Naive thymus-derived CD8-positive, alpha-beta T cell (primary cell): ENCODE measurements around the gene HNRNPLL. TPM values are rescaled to one million over a fixed set of nuclear protein-coding genes. Genes with fewer than 3 reads are reported as not detected.
"Not testable (repeated sequence)": the region's sequence is repeated elsewhere in the genome, so short reads cannot be mapped to it uniquely, and the experiment has no call there.

Source experiments
- ATAC-seq, 2 donors: fragments of 150-1000 bp; cut with Tn5 transposase in 1 of 2; sonication (Bioruptor Pico), chemical (Tn5 transposase) in 1 of 2; 1 replicate in 1 of 2; 2 replicates in 1 of 2; pipeline ENCODE4 v1.10.0; 2021; ENCODE audit warnings: mild to moderate bottlenecking in 2 of 2, moderate library complexity in 2 of 2
- POLR2A ChIA-PET: fragments of 350-600 bp; sonication (Branson Sonifier 250); formaldehyde crosslinking; loops from one replicate; lab custom pipeline; 2021; ENCODE audit warnings: antibody characterized with exemption; lab: Charles Lee
- DNase-seq, 10 donors: peaks; one replicate each; pipeline versions ENCODE4 v3.0.0 to v3.0.0-alpha.2; 2020 to 2022
- H3K27ac Mint-ChIP-seq, 10 donors: one replicate each; pipeline ENCODE4 v1.8.0; 2020 to 2022; ENCODE audit warnings: mild to moderate bottlenecking in 10 of 10, mixed read lengths in 10 of 10, moderate library complexity in 4 of 10, inconsistent platforms in 1 of 10
- H3K27me3 Mint-ChIP-seq, 5 donors: one replicate each; pipeline ENCODE4 v1.8.0; 2021 to 2022; ENCODE audit warnings: mixed read lengths in 5 of 5
- H3K36me3 Mint-ChIP-seq, 3 donors: one replicate each; pipeline ENCODE4 v1.8.0; 2020 to 2022; ENCODE audit warnings: mixed read lengths in 3 of 3, mild to moderate bottlenecking in 2 of 3, inconsistent platforms in 1 of 3
- H3K4me1 Mint-ChIP-seq, 4 donors: one replicate each; pipeline ENCODE4 v1.8.0; 2021 to 2022; ENCODE audit warnings: mixed read lengths in 4 of 4
- H3K4me3 Mint-ChIP-seq, 10 donors: one replicate each; pipeline ENCODE4 v1.8.0; 2020 to 2022; ENCODE audit warnings: mild to moderate bottlenecking in 10 of 10, mixed read lengths in 10 of 10, moderate library complexity in 6 of 10, inconsistent platforms in 1 of 10
- H3K9me3 Mint-ChIP-seq, 9 donors: one replicate each; pipeline ENCODE4 v1.8.0; 2020 to 2022; ENCODE audit warnings: mixed read lengths in 9 of 9, mild to moderate bottlenecking in 3 of 9, inconsistent platforms in 1 of 9, moderate library complexity in 1 of 9
- polyA plus RNA-seq, 3 donors: library from polyadenylated mRNA; unstranded; fragments of 300-500 nt; fragmentation: Illumina TruSeq; gene quantifications; one replicate each; pipeline ENCODE4 v1.2.3, GENCODE V29; 2021
- total RNA-seq, 8 experiments: library from RNA in 2 of 8; stranded (reverse) in 2 of 8; gene quantifications; one replicate each; pipeline ENCODE4 v1.2.3 and lab custom pipeline; 2021 to 2026

Gene HNRNPLL
- total RNA-seq: 10 to 100 TPM; 16.3 to 20.2 TPM
- 10 to 100 TPM in 2 of 3 donors, 1 to 10 TPM in 1; 8.0 to 13.1 (median 11.5) TPM for polyA plus RNA-seq
- 5.9 to 48.7 (median 19.4) reads per million in 6 experiments for total RNA-seq (lab: John Stamatoyannopoulos, UW)

DNA sequence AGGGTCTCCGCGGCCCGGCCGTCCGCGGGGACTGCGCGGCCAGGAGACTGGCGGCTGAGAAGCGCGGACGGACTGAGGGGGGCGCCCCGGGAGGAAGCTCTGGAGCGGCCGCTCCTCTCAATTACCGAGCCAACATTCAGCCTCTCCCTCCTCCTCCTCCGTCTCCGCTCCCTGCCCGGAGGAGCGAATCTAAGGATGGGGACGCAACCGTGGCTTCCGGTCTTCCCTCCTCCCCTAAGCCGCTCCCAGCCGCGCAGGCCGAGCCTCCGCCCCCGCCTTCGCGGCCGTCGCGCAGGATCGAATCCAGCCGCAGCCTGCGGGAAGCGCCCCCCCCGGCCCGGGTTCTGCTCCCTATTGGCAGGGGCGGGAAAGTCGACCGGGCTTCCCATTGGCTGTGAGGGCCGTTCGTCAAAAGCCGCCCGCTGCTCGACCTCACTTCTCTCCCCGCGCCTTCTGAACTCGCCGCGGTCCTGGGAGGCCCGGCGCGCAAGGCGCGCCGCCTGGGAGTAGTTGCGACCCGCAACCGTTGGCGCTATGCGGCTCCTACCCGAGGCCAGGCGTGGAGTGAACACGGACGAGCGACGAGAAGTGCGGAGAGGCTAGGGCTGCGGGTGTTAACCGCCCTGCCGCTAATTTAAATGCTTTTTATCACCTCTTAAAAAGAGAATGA, at the start of gene HNRNPLL:
TSS of gene HNRNPLL (minus strand) at position 197 of the 670 bp plus-strand sequence. CDS start 302 bp downstream, outside the sequence.
- no peaks in the 10 kb centered on the region for H3K36me3 Mint-ChIP-seq
- DNase-seq: peak; percentile 85 to 95 (median 89)
- H3K4me1 Mint-ChIP-seq: peaks cover 15 to 47% (median 41%) of the 10 kb centered on the region in 4 donors
- peak; percentile 85 to 87 for ATAC-seq
- no peaks in the 10 kb centered on the region for H3K27me3 Mint-ChIP-seq
- H3K4me3 Mint-ChIP-seq: peak within 1 kb of the TSS; percentile 84 to 98 (median 96)
- POLR2A ChIA-PET: interaction anchor here (1.0 to 4.4 kb wide), 12 partner anchors 8 to 151 kb away, joined by 3 to 49 read pairs (median 4); partner anchors contain the start of genes GALM and SRSF7
- no peaks in the 10 kb centered on the region for H3K9me3 Mint-ChIP-seq
- H3K27ac Mint-ChIP-seq: peak within 1 kb of the TSS; percentile 66 to 94 (median 91)

DNA sequence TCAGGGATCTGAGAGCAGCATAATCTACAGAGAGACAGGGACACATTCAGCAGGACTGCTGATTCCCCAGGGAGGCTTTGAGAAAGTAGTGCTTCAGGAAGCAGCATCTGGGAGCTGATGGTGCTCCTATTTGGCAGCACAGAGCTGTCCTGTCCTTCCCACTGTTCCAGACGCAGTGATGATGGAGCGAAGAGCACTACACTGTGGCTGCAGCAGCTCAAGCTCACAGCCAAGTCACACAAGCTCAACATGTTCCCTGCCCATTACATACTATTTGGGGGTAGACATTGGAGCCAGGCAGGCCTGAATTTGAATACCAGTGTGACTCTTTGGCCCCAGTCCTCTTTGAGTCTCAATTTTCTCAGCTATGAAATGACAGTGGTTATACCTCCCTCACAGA, 48.0 kb upstream of the HNRNPLL start:
- Mint-ChIP-seq H3K36me3 (no peaks in the 10 kb centered on the region), H3K9me3 (no peaks in the 10 kb centered on the region), H3K27me3 (no peaks in the 10 kb centered on the region), H3K4me1 (peaks cover 10 to 35% (median 22%) of the 10 kb centered on the region in 4 donors), H3K27ac (no peak overlapping the region), H3K4me3 (no peak overlapping the region)
- ATAC-seq (no peak), DNase-seq (no peak)
- POLR2A ChIA-PET: no interaction called here

DNA sequence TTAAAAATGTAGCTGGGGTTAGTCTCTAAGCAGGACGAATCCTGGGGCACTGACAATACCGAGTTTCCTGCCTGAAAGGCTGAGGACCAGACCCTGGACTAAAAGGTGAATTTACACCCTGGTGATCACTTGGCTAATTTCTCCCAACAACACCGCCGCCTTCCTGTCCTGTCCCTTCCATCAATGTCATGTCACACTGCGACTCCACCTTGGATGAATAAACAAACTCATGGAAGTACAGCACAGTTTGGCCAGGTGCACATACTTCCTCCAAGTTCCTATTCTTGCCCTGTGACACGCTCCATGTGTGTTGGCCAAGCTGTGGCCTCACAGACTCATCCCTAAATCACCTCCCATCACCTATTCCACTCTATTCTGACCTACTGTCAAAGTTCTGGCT, 47.3 kb upstream of the HNRNPLL start:
- ATAC-seq: no peak
- H3K27ac Mint-ChIP-seq: peak overlapping the region in 1 of 10 donors; percentile 6
- no peaks in the 10 kb centered on the region for H3K36me3 Mint-ChIP-seq
- no peak for DNase-seq
- H3K27me3 Mint-ChIP-seq: no peaks in the 10 kb centered on the region
- POLR2A ChIA-PET: no interaction called here
- H3K4me3 Mint-ChIP-seq: no peak overlapping the region
- no peaks in the 10 kb centered on the region for H3K9me3 Mint-ChIP-seq
- H3K4me1 Mint-ChIP-seq: peaks cover 10 to 35% (median 22%) of the 10 kb centered on the region in 4 donors

DNA sequence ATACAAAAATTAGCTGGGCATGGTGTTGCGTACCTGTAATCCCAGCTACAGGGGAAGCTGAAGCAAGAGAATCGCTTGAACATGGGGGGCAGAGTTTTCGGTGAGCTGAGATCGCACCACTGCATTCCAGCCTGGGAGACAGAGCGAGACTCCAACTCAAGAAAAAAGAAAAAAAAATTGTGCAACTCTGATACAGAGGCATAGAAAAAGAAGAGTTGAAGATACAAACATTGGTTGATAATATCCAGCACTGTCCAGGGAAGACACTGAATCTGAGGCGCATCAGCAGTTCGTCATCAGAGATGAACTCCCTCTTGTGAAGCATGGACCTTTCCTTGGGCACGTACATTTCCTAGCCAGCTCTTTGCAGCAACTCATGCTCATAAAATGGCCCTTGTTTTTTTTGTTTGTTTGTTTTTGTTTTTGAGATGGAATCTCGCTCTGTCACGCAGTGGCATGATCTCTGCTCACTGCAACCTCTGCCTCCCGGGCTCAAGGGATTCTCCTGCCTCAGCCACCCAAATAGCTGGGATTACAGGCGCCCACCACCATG, 46.5 kb upstream of the HNRNPLL start:
- no peaks in the 10 kb centered on the region for H3K9me3 Mint-ChIP-seq
- DNase-seq: no peak
- POLR2A ChIA-PET: interaction anchor here (1.0 kb wide), 1 partner anchor 15 kb away, joined by 3 read pairs; no protein-coding TSS in a partner anchor
- H3K27me3 Mint-ChIP-seq: no peaks in the 10 kb centered on the region
- H3K36me3 Mint-ChIP-seq: no peaks in the 10 kb centered on the region
- peaks cover 10 to 29% (median 23%) of the 10 kb centered on the region in 4 donors for H3K4me1 Mint-ChIP-seq
- H3K27ac Mint-ChIP-seq: peak overlapping the region in 1 of 10 donors; percentile 58
- no peak for ATAC-seq
- no peak overlapping the region for H3K4me3 Mint-ChIP-seq

DNA sequence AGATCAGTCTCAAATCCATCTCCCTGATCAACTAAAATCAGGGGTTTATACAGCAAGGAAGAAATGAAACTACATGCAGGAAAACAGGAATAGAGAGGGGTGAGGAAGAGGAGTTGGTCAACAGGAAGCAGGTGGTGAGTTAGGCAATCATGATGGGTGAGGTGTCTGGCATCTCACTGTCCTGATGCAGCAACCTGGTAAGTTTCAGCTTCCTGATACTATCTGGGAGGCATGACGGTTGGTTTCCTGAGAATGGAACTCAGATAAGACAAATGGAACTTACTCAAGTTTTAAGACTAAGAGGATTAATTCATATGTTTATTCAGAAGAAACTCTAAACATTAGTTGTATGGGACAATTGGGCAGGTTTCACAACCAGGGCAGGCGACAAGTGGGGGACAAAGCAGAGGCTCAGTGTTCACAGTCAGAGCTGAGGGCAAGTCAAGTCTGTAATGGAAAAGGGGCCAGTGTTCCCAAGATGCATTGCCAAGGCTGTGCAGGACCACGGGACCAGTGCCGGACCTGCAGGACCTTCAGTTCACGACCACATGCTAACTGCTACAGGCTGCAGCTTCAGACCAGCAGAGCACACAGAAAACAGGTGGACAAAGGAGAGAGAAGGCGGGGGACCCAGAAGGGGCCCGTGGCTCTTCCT, 45.5 kb upstream of the HNRNPLL start:
- POLR2A ChIA-PET: interaction anchor here (1.0 kb wide), 1 partner anchor 16 kb away, joined by 3 read pairs; no protein-coding TSS in a partner anchor
- peaks cover 11 to 25% (median 21%) of the 10 kb centered on the region in 4 donors for H3K4me1 Mint-ChIP-seq
- H3K27me3 Mint-ChIP-seq: no peaks in the 10 kb centered on the region
- H3K27ac Mint-ChIP-seq: peak overlapping the region in 1 of 10 donors; percentile 63
- no peaks in the 10 kb centered on the region for H3K36me3 Mint-ChIP-seq
- DNase-seq: no peak
- H3K4me3 Mint-ChIP-seq: peak overlapping the region in 1 of 10 donors; percentile 36
- H3K9me3 Mint-ChIP-seq: no peaks in the 10 kb centered on the region
- no peak for ATAC-seq

DNA sequence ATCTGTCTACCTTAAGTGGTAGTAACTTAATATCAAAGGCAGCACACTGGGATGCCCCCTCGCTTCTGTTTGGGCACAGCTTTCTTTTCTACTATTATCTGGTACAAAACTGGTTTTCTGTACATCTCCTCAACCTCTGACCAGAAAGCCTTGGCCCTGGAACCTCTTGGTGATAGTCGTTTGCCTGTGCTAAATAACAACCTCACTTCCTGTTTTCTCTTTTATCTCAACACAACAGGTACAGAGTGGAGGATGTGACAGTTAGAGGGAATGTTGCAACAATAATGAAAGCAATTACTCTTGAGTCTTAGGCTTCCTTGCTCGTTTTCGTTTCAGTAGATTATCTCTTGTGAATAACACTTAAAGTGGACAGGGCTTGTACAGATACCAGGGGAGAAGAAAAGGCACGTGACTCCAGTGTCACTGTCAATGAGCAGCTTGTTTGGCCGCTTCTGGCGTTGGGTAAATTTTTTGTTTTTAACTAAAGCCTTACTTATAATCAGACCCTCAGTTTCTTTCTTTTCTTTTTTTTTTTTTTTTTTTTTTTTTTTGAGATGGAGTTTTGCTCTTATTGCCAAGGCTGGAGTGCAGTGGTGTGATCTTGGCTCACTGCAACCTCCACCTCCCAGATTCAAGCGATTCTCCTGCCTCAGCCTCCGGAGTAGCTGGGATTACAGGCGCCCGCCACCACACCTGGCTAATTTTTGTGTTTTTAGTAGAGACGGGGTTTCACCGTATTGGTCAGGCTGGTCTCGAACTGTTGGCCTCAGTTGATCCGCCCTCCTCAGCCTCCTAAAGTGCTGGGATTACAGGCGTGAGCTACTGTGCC, 41.2 kb upstream of the HNRNPLL start:
- peak; percentile 37 to 76 for ATAC-seq
- peak in 3 of 10 donors; percentile 18 to 31 (median 21) for DNase-seq
- H3K9me3 Mint-ChIP-seq, H3K36me3 Mint-ChIP-seq, H3K27me3 Mint-ChIP-seq: not testable (repeated sequence)
- peak overlapping the region in 8 of 10 donors; percentile 9 to 70 (median 43) for H3K4me3 Mint-ChIP-seq
- peaks cover 7 to 22% (median 15%) of the 10 kb centered on the region in 4 donors for H3K4me1 Mint-ChIP-seq
- peak overlapping the region in 9 of 10 donors; percentile 12 to 91 (median 72) for H3K27ac Mint-ChIP-seq
- POLR2A ChIA-PET: interaction anchor here (0.7 kb wide), 1 partner anchor 40 kb away, joined by 3 read pairs; no protein-coding TSS in a partner anchor

DNA sequence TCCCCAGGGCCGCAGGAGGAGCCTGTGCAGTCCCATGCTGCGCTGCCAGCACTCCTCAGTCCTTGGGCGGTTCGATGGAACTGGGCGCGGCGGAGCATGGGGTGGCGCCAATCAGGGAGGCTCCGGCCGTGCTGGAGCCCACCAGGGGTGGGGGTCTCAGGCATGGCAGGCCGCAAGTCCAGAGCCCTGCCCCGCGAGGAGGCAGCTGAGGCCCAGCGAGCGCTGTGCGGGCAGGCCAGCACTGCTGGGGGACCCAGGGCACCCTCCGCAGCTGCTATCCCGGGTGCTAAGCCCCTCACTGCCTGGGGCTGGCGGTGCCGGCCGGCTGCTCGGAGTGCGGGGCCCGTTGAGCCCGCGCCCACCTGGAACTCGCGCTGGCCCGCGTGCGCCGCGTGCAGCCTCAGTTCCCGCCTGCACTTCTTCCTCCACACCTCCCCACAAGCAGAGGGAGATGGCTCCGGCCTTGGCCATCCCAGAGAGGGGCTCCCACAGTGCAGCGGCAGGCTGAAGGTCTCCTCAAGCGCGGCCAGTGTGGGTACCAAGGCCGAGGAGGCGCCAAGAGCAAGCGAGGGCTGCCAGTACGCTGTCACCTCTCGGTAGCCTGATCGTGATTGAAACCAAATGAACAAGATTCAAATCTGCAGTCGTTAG, 40.4 kb upstream of the HNRNPLL start:
- Mint-ChIP-seq H3K27me3 (no peaks in the 10 kb centered on the region), H3K9me3 (no peaks in the 10 kb centered on the region), H3K36me3 (no peaks in the 10 kb centered on the region), H3K4me1 (peaks cover 7 to 16% (median 14%) of the 10 kb centered on the region in 4 donors), H3K4me3 (peak overlapping the region in 2 of 10 donors; percentile 51 to 70), H3K27ac (peak overlapping the region in 7 of 10 donors; percentile 64 to 91 (median 72))
- DNase-seq (no peak), ATAC-seq (no peak)
- POLR2A ChIA-PET: interaction anchor here (1.5 kb wide), 1 partner anchor 108 kb away, joined by 4 read pairs; the partner anchor contains the start of gene SRSF7

DNA sequence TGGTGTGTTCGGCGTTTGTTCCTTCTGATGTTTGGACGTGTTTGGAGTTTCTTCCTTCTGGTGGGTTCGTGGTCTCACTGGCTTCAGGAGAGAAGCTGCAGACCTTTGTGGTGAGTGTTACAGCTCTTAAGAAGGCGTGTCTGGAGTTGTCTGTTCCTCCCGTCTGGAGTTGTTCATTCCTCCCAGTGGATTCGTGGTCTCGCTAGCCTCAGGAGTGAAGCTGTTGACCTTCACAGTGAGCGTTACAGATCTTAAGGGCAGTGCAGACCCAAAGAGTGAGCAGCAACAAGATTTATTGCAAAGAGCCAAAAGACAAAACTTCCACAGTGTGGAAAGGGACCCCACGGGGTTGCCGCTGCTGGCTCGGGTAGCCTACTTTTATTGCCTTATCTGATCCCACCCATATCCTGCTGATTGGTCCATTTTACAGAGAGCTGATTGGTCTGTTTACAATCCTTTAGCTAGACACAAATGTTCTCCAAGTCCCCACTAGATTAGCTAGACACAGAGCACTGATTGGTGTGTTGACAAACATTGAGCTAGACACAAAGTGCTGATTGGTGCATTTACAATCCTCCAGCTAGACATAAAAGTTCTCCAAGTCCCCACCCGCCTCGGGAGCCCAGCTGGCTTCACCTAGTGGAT, 39.8 kb upstream of the HNRNPLL start:
- not testable (repeated sequence) for ATAC-seq, H3K4me3 Mint-ChIP-seq, H3K9me3 Mint-ChIP-seq, H3K27me3 Mint-ChIP-seq, H3K36me3 Mint-ChIP-seq, DNase-seq
- peak overlapping the region in 7 of 10 donors; percentile 21 to 69 (median 29) for H3K27ac Mint-ChIP-seq
- H3K4me1 Mint-ChIP-seq: peaks cover 3 to 11% (median 8%) of the 10 kb centered on the region in 4 donors
- POLR2A ChIA-PET: interaction anchor here (1.5 kb wide), 1 partner anchor 109 kb away, joined by 4 read pairs; the partner anchor contains the start of gene SRSF7

DNA sequence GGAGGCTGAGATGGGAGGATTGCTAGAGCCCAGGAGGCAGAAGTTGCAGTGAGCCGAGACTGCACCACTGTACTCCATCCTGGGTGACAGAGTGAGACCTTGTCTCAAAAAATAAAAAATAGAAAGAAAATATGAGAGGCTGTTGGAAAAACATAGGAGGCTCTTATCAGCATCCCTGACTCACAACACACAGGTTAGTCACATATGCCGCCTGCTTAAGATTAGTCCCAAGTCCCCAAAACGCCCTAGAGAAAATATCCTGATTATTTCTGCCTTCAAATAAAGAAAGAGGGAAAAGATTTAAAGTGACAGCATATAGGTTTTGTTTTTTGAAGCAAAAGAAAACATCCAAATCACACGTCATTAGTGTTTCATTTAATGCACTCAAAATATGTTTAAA, 33.3 kb upstream of the HNRNPLL start:
- H3K4me1 Mint-ChIP-seq: peaks cover 0 to 12% (median 4%) of the 10 kb centered on the region in 4 donors
- H3K9me3 Mint-ChIP-seq: no peaks in the 10 kb centered on the region
- H3K27ac Mint-ChIP-seq: no peak overlapping the region
- DNase-seq (no peak), ATAC-seq (no peak)
- no peaks in the 10 kb centered on the region for H3K36me3 Mint-ChIP-seq
- POLR2A ChIA-PET: interaction anchor here (0.7 kb wide), 1 partner anchor 20 kb away, joined by 4 read pairs; no protein-coding TSS in a partner anchor
- no peaks in the 10 kb centered on the region for H3K27me3 Mint-ChIP-seq
- no peak overlapping the region for H3K4me3 Mint-ChIP-seq

DNA sequence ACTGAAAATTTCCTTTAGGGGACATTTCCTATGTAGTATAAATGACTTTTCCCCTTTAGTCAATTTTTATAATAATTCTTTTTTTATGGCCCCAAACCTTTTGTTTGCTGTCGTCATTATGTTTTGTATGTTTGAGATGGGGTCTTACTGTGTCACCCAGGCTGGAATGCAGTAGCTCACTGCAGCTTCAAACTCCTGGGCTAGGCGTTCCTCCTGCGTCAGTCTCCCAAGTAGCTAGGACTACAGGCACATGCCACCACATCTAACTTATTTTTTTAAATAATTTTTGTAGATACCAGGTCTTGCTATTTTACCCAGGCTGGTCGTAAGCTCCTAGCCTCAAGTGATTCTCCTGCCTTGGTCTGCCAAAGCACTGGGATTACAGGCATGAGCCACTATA, 32.4 kb upstream of the HNRNPLL start:
- Mint-ChIP-seq H3K36me3 (no peaks in the 10 kb centered on the region), H3K9me3 (peaks cover 0 to 3% (median 0%) of the 10 kb centered on the region in 9 donors), H3K27ac (no peak overlapping the region), H3K4me1 (peaks cover 0 to 12% (median 4%) of the 10 kb centered on the region in 4 donors), H3K27me3 (peaks cover 0 to 2% (median 0%) of the 10 kb centered on the region in 5 donors), H3K4me3 (no peak overlapping the region)
- POLR2A ChIA-PET: interaction anchor here (0.5 kb wide), 1 partner anchor 309 kb away, joined by 3 read pairs; no protein-coding TSS in a partner anchor
- DNase-seq (no peak), ATAC-seq (no peak)

DNA sequence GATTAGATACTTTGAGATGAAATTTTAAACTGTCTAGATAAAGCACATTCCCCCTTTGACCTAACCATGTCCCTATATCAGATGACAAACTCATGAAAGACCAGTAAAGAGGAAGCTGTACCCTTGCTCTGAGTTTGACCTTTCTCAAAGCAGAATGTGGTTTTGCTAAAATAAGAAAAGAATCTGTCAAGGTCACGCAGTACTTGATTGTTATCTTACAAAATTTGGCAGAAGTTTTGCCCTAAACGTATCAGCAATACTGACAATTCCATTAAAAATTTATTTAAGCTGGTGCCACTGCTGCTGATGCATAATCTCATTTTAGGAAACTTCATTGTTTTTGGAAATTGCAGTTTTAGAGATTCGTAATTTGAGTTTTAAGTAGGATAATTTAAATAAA, 32.0 kb upstream of the HNRNPLL start:
- ATAC-seq (no peak), DNase-seq (no peak)
- H3K36me3 Mint-ChIP-seq: no peaks in the 10 kb centered on the region
- no peak overlapping the region for H3K27ac Mint-ChIP-seq
- POLR2A ChIA-PET: interaction anchor here (0.5 kb wide), 1 partner anchor 309 kb away, joined by 3 read pairs; no protein-coding TSS in a partner anchor
- H3K4me1 Mint-ChIP-seq: peaks cover 0 to 12% (median 4%) of the 10 kb centered on the region in 4 donors
- H3K4me3 Mint-ChIP-seq: no peak overlapping the region
- H3K27me3 Mint-ChIP-seq: peaks cover 0 to 2% (median 0%) of the 10 kb centered on the region in 5 donors
- peaks cover 0 to 8% (median 0%) of the 10 kb centered on the region in 9 donors for H3K9me3 Mint-ChIP-seq
